Uterus (tissue), 4 donors: ENCODE results near the gene GRK3. TPM values are rescaled to one million over a fixed set of nuclear protein-coding genes. Genes with fewer than 3 reads are reported as not detected.

Experiments
- DNase-seq, 2 donors: peaks; one replicate each; pipeline ENCODE4 v3.0.0-alpha.2; 2019 to 2020
- H3K27ac ChIP-seq, 2 donors: fragments of 200-600 bp; sonication (generic); 1 replicate in 1 of 2; 2 replicates in 1 of 2; pipeline ENCODE4 v1.5.1; 2016 to 2018
- H3K27me3 ChIP-seq, 2 donors: fragments of 200-600 bp; sonication (generic); one replicate each; pipeline ENCODE4 v1.5.1; 2018 to 2019; ENCODE audit warnings: control low read depth in 1 of 2
- H3K36me3 ChIP-seq, 2 donors: fragments of 200-600 bp; sonication (generic); one replicate each; pipeline ENCODE4 v1.5.1; 2019; ENCODE audit warnings: control low read depth in 1 of 2
- H3K4me1 ChIP-seq, 2 donors: fragments of 200-600 bp; sonication (generic); one replicate each; pipeline ENCODE4 v1.5.1; 2018 to 2019; ENCODE audit warnings: control low read depth in 1 of 2
- H3K4me3 ChIP-seq, 2 donors: fragments of 200-600 bp; sonication (generic); 1 replicate in 1 of 2; 2 replicates in 1 of 2; pipeline ENCODE4 v1.5.1; 2018 to 2019; ENCODE audit warnings: mild to moderate bottlenecking in 1 of 2
- H3K9me3 ChIP-seq, 2 donors: fragments of 200-600 bp; sonication (generic); one replicate each; pipeline ENCODE4 v1.5.1; 2019; ENCODE audit warnings: control low read depth in 1 of 2
- POLR2A ChIP-seq, 2 donors: fragments of 450-650 bp; IDR thresholded peaks; one replicate each; pipeline ENCODE4 v1.6.1; 2016; ENCODE audit warnings: antibody characterized with exemption in 2 of 2, mild to moderate bottlenecking in 1 of 2, moderate library complexity in 1 of 2
- intact Hi-C: fragments of 100-400 bp; cut with DNase I; formaldehyde crosslinking; loops from one replicate; pipeline ENCODE4 v1.15.1; 2023; ENCODE audit warnings: low total_unique reads
- total RNA-seq, 4 donors: library from RNA; depleted of rRNA in 3 of 4; stranded (reverse); fragments of >200 nt in 3 of 4; gene quantifications; one replicate each; pipeline versions ENCODE4 v1.1.0 to v1.2.4, GENCODE V29; 2014 to 2023
- TF ChIP-seq, protein P1 (sequence below), 4 experiments: fragments of 200-600 bp in 2 of 4; fragments of 450-650 bp in 2 of 4; sonication (generic) in 2 of 4; IDR thresholded peaks; one replicate each; pipeline ENCODE4 v1.5.1; 2016 to 2019; ENCODE audit warnings: antibody characterized with exemption in 4 of 4, mild to moderate bottlenecking in 2 of 4, moderate library complexity in 1 of 4
- donor health status: DM: yes; HTN: yes; CAD: no.

Gene GRK3
- total RNA-seq, 4 donors from 2014 or later, result 1.3 to 15.8 (median 8.9) TPM

- H3K27me3 ChIP-seq, result no peaks in the 10 kb centered on the region
- intact Hi-C loops, result no loop called here
- H3K4me1 ChIP-seq, result no peaks in the 10 kb centered on the region
- H3K4me3 ChIP-seq, result no peak overlapping the region
- no peaks in the 10 kb centered on the region for H3K36me3 ChIP-seq
- no peak for TF ChIP-seq POLR2A (IDR thresholded peaks at IDR 0.05)
- TF ChIP-seq, protein P1, sequence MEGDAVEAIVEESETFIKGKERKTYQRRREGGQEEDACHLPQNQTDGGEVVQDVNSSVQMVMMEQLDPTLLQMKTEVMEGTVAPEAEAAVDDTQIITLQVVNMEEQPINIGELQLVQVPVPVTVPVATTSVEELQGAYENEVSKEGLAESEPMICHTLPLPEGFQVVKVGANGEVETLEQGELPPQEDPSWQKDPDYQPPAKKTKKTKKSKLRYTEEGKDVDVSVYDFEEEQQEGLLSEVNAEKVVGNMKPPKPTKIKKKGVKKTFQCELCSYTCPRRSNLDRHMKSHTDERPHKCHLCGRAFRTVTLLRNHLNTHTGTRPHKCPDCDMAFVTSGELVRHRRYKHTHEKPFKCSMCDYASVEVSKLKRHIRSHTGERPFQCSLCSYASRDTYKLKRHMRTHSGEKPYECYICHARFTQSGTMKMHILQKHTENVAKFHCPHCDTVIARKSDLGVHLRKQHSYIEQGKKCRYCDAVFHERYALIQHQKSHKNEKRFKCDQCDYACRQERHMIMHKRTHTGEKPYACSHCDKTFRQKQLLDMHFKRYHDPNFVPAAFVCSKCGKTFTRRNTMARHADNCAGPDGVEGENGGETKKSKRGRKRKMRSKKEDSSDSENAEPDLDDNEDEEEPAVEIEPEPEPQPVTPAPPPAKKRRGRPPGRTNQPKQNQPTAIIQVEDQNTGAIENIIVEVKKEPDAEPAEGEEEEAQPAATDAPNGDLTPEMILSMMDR (IDR thresholded peaks at IDR 0.05), result no peak
- H3K9me3 ChIP-seq, result no peaks in the 10 kb centered on the region
- DNase-seq, result no peak
- H3K27ac ChIP-seq, result no peak overlapping the region
Measured at GRCh38 chr22:25636323-25636722, 71.8 kb downstream of the GRK3 start.

GRCh38 chr22:25637032-25637431, 72.6 kb downstream of the GRK3 start:
- Histone ChIP-seq H3K27ac (no peak overlapping the region), H3K4me3 (no peak overlapping the region), H3K27me3 (no peaks in the 10 kb centered on the region), H3K9me3 (no peaks in the 10 kb centered on the region), H3K36me3 (no peaks in the 10 kb centered on the region), H3K4me1 (no peaks in the 10 kb centered on the region)
- TF ChIP-seq POLR2A (IDR thresholded peaks at IDR 0.05), result no peak
- TF ChIP-seq, protein P1 (IDR thresholded peaks at IDR 0.05), result no peak
- intact Hi-C loops, result no loop called here
- DNase-seq, result no peak

DNA sequence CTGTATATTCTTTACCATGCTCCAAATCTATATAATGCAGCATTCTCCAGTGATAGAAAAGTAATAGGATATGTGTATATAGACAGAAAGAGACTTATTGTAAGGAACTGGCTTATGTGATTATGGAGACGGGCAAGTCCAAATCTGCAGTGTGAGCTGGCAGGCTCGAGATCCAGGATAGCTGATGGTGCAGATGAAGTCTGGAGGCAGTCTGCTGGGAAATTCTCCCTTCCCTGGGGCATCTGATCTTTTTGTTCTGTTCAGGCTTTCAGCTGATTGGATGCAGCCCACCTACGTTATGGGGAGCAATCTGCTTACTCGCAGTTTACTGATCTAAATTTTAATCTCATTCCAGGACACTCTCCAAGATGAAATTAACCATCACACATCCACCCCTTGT, 73.2 kb downstream of the GRK3 start:
- H3K9me3 ChIP-seq, result no peaks in the 10 kb centered on the region
- DNase-seq, result no peak

GRCh38 chr22:25638638-25639037, 74.2 kb downstream of the GRK3 start:
- no peaks in the 10 kb centered on the region for H3K4me1 ChIP-seq
- H3K4me3 ChIP-seq, result no peak overlapping the region
- no peaks in the 10 kb centered on the region for H3K36me3 ChIP-seq
- no peaks in the 10 kb centered on the region for H3K27me3 ChIP-seq
- no peak overlapping the region for H3K27ac ChIP-seq
- TF ChIP-seq, protein P1 (IDR thresholded peaks at IDR 0.05), result no peak
- no peak for TF ChIP-seq POLR2A (IDR thresholded peaks at IDR 0.05)
- DNase-seq, result no peak
- no peaks in the 10 kb centered on the region for H3K9me3 ChIP-seq
- intact Hi-C loops, result no loop called here

More for the DNA sequence above, 73.2 kb downstream of the GRK3 start:
- Histone ChIP-seq H3K4me3 (no peak overlapping the region), H3K36me3 (no peaks in the 10 kb centered on the region), H3K27ac (no peak overlapping the region), H3K27me3 (no peaks in the 10 kb centered on the region), H3K4me1 (no peaks in the 10 kb centered on the region)
- no peak for TF ChIP-seq POLR2A (IDR thresholded peaks at IDR 0.05)
- TF ChIP-seq, protein P1 (IDR thresholded peaks at IDR 0.05), result no peak
- intact Hi-C loops, result no loop called here

DNA sequence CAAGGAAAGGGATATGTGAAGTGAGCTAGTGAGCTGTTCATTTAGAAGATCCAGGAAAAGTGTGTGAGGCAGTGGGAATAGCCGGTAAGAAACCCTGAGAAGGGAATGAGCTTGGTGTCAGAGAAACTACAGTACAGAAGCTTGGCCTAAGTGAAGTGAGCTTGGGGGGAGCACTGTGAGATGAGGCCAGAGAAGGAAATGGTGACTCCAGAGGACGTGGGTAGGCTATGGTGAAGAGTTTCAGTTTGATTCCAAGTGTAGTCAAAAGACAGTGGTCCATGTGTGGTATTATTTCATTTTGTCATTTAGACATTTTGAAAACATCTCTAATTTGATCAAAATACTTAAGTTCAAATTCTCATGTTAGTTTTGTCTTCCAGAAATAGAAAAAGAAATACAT, 77.2 kb downstream of the GRK3 start:
- no peak overlapping the region for H3K27ac ChIP-seq
- no peaks in the 10 kb centered on the region for H3K9me3 ChIP-seq
- no peak for TF ChIP-seq POLR2A (IDR thresholded peaks at IDR 0.05)
- TF ChIP-seq, protein P1 (IDR thresholded peaks at IDR 0.05), result no peak
- H3K36me3 ChIP-seq, result no peaks in the 10 kb centered on the region
- intact Hi-C loops, result no loop called here
- no peak overlapping the region for H3K4me3 ChIP-seq
- no peak for DNase-seq
- H3K27me3 ChIP-seq, result no peaks in the 10 kb centered on the region
- no peaks in the 10 kb centered on the region for H3K4me1 ChIP-seq
